MCF 10A (cell line): ENCODE results near the gene SYT6. TPM values are rescaled to one million over a fixed set of nuclear protein-coding genes. Genes with fewer than 3 reads are reported as not detected.

Experiments
- BruUV-seq: library from RNA; stranded (reverse); fragments of 400-500 nt; replicated peaks from 2 replicates; lab custom pipeline; 2021; lab: Mats Ljungman, UMichigan
- CTCF ChIA-PET: fragments of 300-600 bp; sonication (Branson Sonifier 250); formaldehyde crosslinking; extraction: SDS; loops from one replicate; lab custom pipeline; 2021; ENCODE audit warnings: antibody characterized with exemption, inconsistent platforms; lab: Yijun Ruan, JAX
- POLR2A ChIA-PET: fragments of 300-600, 350-650 bp; sonication (Branson Sonifier 250); formaldehyde crosslinking; extraction: SDS; loops from one replicate; lab custom pipeline; 2020; ENCODE audit warnings: antibody characterized with exemption, inconsistent platforms; lab: Yijun Ruan, JAX
- DNase-seq: peaks from one replicate; pipeline ENCODE4 v3.0.0-alpha.2; 2018; ENCODE audit not compliant: unreplicated experiment
- H3K27ac Mint-ChIP-seq: one replicate; pipeline ENCODE4 v1.8.0; 2022; ENCODE audit warnings: mild to moderate bottlenecking, low read depth, mixed read lengths; ENCODE audit not compliant: unreplicated experiment
- H3K27me3 Mint-ChIP-seq: one replicate; pipeline ENCODE4 v1.8.0; 2022; ENCODE audit warnings: mixed read lengths; ENCODE audit not compliant: insufficient read depth, unreplicated experiment
- H3K36me3 Mint-ChIP-seq: one replicate; pipeline ENCODE4 v1.8.0; 2022; ENCODE audit warnings: mild to moderate bottlenecking, moderate library complexity, mixed read lengths; ENCODE audit not compliant: insufficient read depth, unreplicated experiment
- H3K4me1 Mint-ChIP-seq: one replicate; pipeline ENCODE4 v1.8.0; 2022; ENCODE audit warnings: mixed read lengths; ENCODE audit not compliant: insufficient read depth, unreplicated experiment
- H3K4me3 Mint-ChIP-seq: one replicate; pipeline ENCODE4 v1.8.0; 2022; ENCODE audit warnings: mild to moderate bottlenecking, moderate library complexity, mixed read lengths; ENCODE audit not compliant: unreplicated experiment
- H3K9me3 Mint-ChIP-seq: one replicate; pipeline ENCODE4 v1.8.0; 2022; ENCODE audit warnings: mixed read lengths; ENCODE audit not compliant: unreplicated experiment
- CTCF ChIP-seq: fragments of 200-600 bp; IDR thresholded peaks from one replicate; pipeline ENCODE4 v1.8.0; 2022; ENCODE audit warnings: antibody characterized with exemption, mild to moderate bottlenecking; ENCODE audit not compliant: unreplicated experiment
- intact Hi-C: fragments of 100-400 bp; cut with micrococcal nuclease; formaldehyde crosslinking; loops from 2 replicates; pipeline ENCODE4 v1.14.1; 2022
- total RNA-seq: library from RNA; stranded (reverse); gene quantifications from 2 replicates; pipeline ENCODE4 v1.2.3, GENCODE V29; 2022

SYT6 gene
- total RNA-seq, 1 experiment from 2014 or later: not detected

GRCh38 chr1:114167226-114167625 lies 13.6 kb upstream of the SYT6 start:
- POLR2A ChIA-PET: no interaction called here
- intact Hi-C loops: no loop called here
- Mint-ChIP-seq H3K9me3 (no peaks in the 10 kb centered on the region), H3K4me1 (no peaks in the 10 kb centered on the region), H3K27ac (no peak overlapping the region), H3K36me3 (no peaks in the 10 kb centered on the region), H3K4me3 (no peak overlapping the region), H3K27me3 (peaks cover 43% of the 10 kb centered on the region)
- DNase-seq: no peak
- BruUV-seq: no TSS peak
- no peak for TF ChIP-seq CTCF
- CTCF ChIA-PET: interaction anchor here (0.6 kb wide), 1 partner anchor 261 kb away, joined by 3 read pairs; no protein-coding TSS in a partner anchor

- DNase-seq: no peak
- Mint-ChIP-seq H3K4me1 (no peaks in the 10 kb centered on the region), H3K27ac (no peak overlapping the region), H3K9me3 (no peaks in the 10 kb centered on the region), H3K4me3 (no peak overlapping the region), H3K36me3 (no peaks in the 10 kb centered on the region), H3K27me3 (peaks cover 65% of the 10 kb centered on the region)
- intact Hi-C loops: no loop called here
- no peak for TF ChIP-seq CTCF
- ChIA-PET CTCF (no interaction called here), POLR2A (no interaction called here)
- BruUV-seq: no TSS peak
These were observed 11.3 kb upstream of the SYT6 start for GRCh38 chr1:114164840-114165543.

GRCh38 chr1:114159941-114160340 lies 6.3 kb upstream of the SYT6 start:
- Mint-ChIP-seq H3K9me3 (no peaks in the 10 kb centered on the region), H3K4me1 (no peaks in the 10 kb centered on the region), H3K27ac (no peak overlapping the region), H3K4me3 (no peak overlapping the region), H3K27me3 (peaks cover 97% of the 10 kb centered on the region), H3K36me3 (no peaks in the 10 kb centered on the region)
- no TSS peak for BruUV-seq
- ChIA-PET CTCF (no interaction called here), POLR2A (interaction anchor here (0.6 kb wide), 1 partner anchor 64 kb away, joined by 3 read pairs; no protein-coding TSS in a partner anchor)
- no peak for DNase-seq
- no peak for TF ChIP-seq CTCF
- intact Hi-C loops: no loop called here

DNA sequence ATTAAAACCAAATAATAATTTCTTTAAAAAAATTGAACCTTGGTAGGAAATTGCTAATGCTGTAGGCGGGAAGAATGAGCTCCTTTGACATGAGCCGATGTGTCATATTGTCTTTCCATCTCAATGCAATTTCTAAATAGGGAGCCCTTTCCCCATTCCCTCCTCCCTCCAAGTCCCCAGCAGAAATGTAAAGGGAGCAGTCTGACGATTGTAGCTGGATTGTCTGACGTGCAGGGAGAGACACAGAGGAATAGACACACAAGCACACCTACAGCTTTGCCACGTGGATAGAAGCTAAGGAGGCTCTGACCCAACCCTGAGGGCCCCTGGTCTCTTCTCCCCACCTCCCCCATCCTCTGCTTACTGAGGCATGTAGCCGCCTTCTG lies 3.6 kb upstream of the SYT6 start:
- no peak overlapping the region for H3K27ac Mint-ChIP-seq
- intact Hi-C loops: no loop called here

More for the DNA sequence above, 3.6 kb upstream of the SYT6 start:
- POLR2A ChIA-PET: interaction anchor here (0.6 kb wide), 1 partner anchor 790 kb away, joined by 3 read pairs; no protein-coding TSS in a partner anchor
- H3K9me3 Mint-ChIP-seq: no peaks in the 10 kb centered on the region
- H3K4me1 Mint-ChIP-seq: no peaks in the 10 kb centered on the region
- no peak for TF ChIP-seq CTCF
- no TSS peak for BruUV-seq
- peaks cover 88% of the 10 kb centered on the region for H3K27me3 Mint-ChIP-seq
- no peaks in the 10 kb centered on the region for H3K36me3 Mint-ChIP-seq
- CTCF ChIA-PET: interaction anchor here (0.6 kb wide), 1 partner anchor 10 kb away, joined by 3 read pairs; no protein-coding TSS in a partner anchor
- H3K4me3 Mint-ChIP-seq: no peak overlapping the region
- DNase-seq: no peak
